ENCODE measurements around the gene IP6K3.

GRCh38 chr6:33791620-33792019 is 44.9 kb upstream of the IP6K3 start:
- no peak for TF ChIP-seq CTCF (IDR thresholded peaks at IDR 0.05; ENCODE audit: low read depth, low read length)
- TF ChIP-seq MYC (IDR thresholded peaks at IDR 0.05; ENCODE audit: low read depth, low read length), result no peak
